ENCODE results near the gene FRS3. TPM values are rescaled to one million over a fixed set of nuclear protein-coding genes. Genes with fewer than 3 reads are reported as not detected.

FRS3 gene
- total RNA-seq, 1 donor from 2014 or later: 3.3 TPM

DNA sequence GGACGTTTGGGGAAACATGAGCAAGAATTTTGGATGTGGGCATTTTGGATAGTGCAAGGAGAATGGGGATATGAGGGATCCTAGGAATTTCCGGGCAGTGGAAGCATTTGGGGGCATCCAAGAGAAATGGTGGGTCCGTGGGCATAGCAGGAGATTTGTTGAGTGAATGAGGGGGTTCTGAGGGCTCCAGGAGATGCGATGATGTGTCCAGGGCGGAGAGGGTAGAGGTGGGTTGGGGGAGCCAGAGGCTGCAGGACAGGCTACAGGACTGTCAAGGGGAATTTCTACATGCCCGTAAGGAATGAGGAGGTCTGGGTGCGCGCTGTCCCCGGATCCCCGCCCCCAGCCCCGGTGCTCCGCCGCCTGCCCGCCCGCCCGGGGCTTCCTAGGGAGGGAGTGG, 364 bp downstream of the FRS3 start:
- Mint-ChIP-seq H3K36me3 (ENCODE audit: low read depth) (peaks cover 5% of the 10 kb centered on the region), H3K27ac (ENCODE audit: unreplicated experiment) (peak overlapping the region; percentile 74), H3K27me3 (ENCODE audit: low read depth) (no peaks in the 10 kb centered on the region), H3K4me3 (ENCODE audit: unreplicated experiment) (peak overlapping the region; percentile 83), H3K4me1 (ENCODE audit: low read depth) (peaks cover 18% of the 10 kb centered on the region), H3K9me3 (ENCODE audit: low read depth) (no peaks in the 10 kb centered on the region)
- TF ChIP-seq, protein P1, sequence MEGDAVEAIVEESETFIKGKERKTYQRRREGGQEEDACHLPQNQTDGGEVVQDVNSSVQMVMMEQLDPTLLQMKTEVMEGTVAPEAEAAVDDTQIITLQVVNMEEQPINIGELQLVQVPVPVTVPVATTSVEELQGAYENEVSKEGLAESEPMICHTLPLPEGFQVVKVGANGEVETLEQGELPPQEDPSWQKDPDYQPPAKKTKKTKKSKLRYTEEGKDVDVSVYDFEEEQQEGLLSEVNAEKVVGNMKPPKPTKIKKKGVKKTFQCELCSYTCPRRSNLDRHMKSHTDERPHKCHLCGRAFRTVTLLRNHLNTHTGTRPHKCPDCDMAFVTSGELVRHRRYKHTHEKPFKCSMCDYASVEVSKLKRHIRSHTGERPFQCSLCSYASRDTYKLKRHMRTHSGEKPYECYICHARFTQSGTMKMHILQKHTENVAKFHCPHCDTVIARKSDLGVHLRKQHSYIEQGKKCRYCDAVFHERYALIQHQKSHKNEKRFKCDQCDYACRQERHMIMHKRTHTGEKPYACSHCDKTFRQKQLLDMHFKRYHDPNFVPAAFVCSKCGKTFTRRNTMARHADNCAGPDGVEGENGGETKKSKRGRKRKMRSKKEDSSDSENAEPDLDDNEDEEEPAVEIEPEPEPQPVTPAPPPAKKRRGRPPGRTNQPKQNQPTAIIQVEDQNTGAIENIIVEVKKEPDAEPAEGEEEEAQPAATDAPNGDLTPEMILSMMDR (IDR thresholded peaks at IDR 0.05): no peak
- DNase-seq (ENCODE audit: low spot score): peak; percentile 40

DNA sequence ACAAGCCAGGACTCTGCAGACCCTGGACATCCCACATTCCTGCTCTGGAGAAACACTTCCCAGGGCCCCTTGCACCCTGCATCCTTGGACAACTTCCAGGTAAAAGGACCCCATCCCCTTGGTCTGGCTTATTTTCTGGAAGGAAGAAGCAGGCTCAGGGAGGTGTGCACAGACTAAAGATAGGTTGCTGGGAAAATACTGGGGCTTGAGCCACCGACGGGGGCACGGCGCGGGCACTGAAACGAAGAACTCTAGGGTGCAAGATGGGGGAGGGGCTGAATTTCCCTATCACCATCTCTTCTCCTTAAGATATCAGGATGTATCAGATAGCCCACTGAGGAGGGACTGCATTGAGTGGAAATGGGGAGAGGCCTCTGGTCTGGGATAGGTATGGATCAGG, 805 bp downstream of the FRS3 start:
- no peak overlapping the region for H3K27ac Mint-ChIP-seq (ENCODE audit: unreplicated experiment)
- peaks cover 18% of the 10 kb centered on the region for H3K4me1 Mint-ChIP-seq (ENCODE audit: low read depth)
- peaks cover 6% of the 10 kb centered on the region for H3K36me3 Mint-ChIP-seq (ENCODE audit: low read depth)
- DNase-seq (ENCODE audit: low spot score): peak; percentile 15
- H3K27me3 Mint-ChIP-seq (ENCODE audit: low read depth): no peaks in the 10 kb centered on the region
- no peaks in the 10 kb centered on the region for H3K9me3 Mint-ChIP-seq (ENCODE audit: low read depth)
- TF ChIP-seq, protein P1 (IDR thresholded peaks at IDR 0.05): no peak
- peak overlapping the region; percentile 83 for H3K4me3 Mint-ChIP-seq (ENCODE audit: unreplicated experiment)

DNA sequence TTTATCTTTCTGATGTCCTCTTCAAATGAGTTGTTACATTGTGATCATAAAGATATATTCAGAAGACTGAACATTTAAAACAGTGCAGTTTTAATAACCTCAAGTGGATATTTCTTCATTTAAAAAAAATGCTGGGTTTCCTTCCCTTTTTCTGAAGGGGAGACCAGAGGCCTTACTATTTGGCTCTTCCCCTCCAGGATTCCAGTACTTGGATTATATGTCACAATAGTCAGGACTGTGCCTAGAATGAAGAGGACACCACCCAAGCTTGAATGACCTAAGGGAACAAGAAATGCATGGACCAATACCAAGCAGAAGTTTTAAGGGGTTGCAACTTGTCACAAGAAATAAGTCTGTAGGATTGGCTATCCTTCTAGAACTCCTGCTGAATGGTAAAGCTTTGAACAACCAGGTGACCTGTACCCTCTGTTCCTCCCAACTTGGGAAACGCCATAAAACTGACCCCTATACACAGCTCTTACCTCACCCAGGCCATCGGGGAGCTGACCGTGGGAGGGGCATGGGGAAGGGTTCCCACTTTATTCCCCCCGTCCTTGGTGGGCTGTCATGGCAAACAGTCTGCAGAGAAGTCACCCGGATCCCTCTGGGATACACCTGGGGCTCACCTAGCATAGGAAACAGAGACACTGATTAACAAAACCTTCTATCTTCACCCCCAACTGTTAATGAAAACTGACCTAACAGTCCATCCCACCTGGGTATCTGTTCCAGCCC, 2.0 kb downstream of the FRS3 start:
- DNase-seq (ENCODE audit: low spot score): peak; percentile 42
- Mint-ChIP-seq H3K27me3 (ENCODE audit: low read depth) (no peaks in the 10 kb centered on the region), H3K27ac (ENCODE audit: unreplicated experiment) (no peak overlapping the region), H3K4me3 (ENCODE audit: unreplicated experiment) (no peak overlapping the region), H3K4me1 (ENCODE audit: low read depth) (peaks cover 18% of the 10 kb centered on the region), H3K36me3 (ENCODE audit: low read depth) (peaks cover 7% of the 10 kb centered on the region), H3K9me3 (ENCODE audit: low read depth) (no peaks in the 10 kb centered on the region)
- TF ChIP-seq, protein P1 (IDR thresholded peaks at IDR 0.05): no peak

DNA sequence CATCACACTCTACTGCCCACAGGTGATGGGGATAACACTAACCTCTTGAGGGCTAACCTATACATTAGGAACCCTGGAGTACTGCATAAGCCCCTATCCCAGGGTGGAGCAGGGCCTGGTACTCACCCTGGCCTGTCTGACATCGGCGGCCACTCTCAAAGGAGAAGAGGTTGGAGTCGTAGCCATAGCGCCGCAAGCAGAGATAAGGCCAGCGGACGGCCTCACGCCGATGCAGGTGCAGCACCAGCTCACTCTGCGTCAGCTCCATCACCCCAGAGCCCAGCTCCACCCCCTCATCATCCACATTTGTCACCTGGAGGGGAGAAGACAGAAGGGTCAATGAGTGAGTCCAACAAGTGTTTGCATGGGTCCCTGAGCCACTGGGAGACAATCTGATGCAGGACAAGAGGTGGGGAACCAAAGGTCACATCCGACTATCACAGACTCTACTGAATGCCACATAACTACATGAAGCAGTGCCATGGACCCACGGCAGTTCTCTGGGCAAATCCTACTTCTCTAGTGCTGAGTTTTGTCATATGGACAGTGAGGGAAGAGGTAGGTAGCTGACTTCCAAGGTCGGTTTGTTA, 4.3 kb downstream of the FRS3 start:
- H3K36me3 Mint-ChIP-seq (ENCODE audit: low read depth): peaks cover 22% of the 10 kb centered on the region
- DNase-seq (ENCODE audit: low spot score): peak; percentile 79
- H3K4me3 Mint-ChIP-seq (ENCODE audit: unreplicated experiment): no peak overlapping the region
- TF ChIP-seq, protein P1 (IDR thresholded peaks at IDR 0.05): no peak
- no peaks in the 10 kb centered on the region for H3K9me3 Mint-ChIP-seq (ENCODE audit: low read depth)
- H3K4me1 Mint-ChIP-seq (ENCODE audit: low read depth): peaks cover 7% of the 10 kb centered on the region
- no peak overlapping the region for H3K27ac Mint-ChIP-seq (ENCODE audit: unreplicated experiment)
- H3K27me3 Mint-ChIP-seq (ENCODE audit: low read depth): no peaks in the 10 kb centered on the region

DNA sequence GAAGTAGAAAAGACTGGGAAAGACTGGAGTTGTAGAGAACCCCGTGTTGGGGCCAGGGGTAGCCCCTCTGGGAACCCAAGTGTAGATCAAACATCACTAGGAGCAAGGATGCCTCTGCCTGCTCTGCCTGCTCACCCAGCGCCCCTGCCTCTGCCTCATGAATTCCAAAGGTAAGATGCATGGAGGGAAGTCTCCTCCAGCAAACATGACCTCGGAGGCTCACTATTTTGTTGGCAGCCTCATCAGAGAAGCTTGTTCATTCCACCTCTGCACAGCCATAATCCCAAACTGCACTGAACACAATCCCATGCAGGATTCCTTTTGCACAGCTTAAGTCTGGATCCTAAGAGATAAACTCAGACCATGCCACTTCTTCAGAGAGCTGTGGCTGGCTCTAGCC, 4.9 kb downstream of the FRS3 start:
- H3K27me3 Mint-ChIP-seq (ENCODE audit: low read depth): no peaks in the 10 kb centered on the region
- DNase-seq (ENCODE audit: low spot score): peak; percentile 37
- H3K9me3 Mint-ChIP-seq (ENCODE audit: low read depth): no peaks in the 10 kb centered on the region
- no peak overlapping the region for H3K4me3 Mint-ChIP-seq (ENCODE audit: unreplicated experiment)
- H3K27ac Mint-ChIP-seq (ENCODE audit: unreplicated experiment): no peak overlapping the region
- TF ChIP-seq, protein P1 (IDR thresholded peaks at IDR 0.05): no peak
- peaks cover 24% of the 10 kb centered on the region for H3K36me3 Mint-ChIP-seq (ENCODE audit: low read depth)
- H3K4me1 Mint-ChIP-seq (ENCODE audit: low read depth): peaks cover 7% of the 10 kb centered on the region
